GM21737 (cell line): Measurements from ENCODE around the gene RGMB.

Experiments used
- ATAC-seq: cut with Tn5 transposase; IDR thresholded peaks from one replicate; pipeline ENCODE4 v1.9.1; 2021; ENCODE audit warnings: mild to moderate bottlenecking, moderate library complexity; ENCODE audit not compliant: unreplicated experiment

RGMB gene

DNA sequence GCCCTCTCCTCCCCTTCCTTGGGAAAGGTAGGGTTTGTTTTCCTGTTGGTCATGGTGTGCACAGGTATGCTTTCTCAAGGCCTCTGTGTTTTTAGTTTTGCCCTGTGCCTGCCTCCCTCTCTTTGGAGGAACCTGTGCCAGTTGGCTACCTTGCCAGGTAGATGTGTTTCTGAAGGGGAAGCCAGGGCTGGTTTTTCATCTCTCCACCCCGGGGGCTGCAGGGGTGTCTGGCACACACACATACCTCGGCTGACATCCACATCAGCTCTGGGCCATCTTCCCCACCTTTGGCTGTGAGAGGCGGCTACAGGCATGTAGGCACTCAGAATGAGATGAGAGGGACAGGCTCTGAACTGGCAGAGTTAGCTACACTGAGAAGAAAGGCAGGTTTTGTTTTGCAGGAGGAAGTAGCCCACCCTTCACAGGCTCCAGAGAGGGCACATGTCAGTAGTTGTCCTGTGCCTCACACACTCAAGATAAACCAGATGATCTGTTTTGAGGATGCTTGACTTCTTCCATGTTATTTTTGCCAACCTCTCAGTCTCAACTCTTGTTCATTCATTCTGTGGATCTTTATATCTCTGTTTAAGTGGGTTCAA, 9.7 kb downstream of the RGMB start:
- no peak for ATAC-seq

DNA sequence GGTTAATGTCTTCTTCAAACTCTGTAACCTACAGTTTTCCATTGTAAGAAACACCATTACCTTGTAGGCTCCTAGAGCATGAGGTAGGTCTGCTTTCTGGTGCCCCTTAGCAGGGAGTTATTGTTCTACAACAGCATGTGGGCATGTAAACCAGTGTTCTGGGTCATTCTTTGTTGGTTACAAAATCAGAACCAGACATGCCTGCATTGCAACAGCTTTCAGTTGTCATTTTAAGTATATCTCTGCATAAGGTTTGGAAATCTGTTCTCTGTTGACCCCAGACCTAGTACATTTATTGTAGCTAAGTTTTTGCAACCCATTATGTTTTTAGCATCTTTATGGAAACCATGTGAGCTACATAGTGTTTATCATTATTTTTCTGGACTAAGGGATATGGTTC, 10.9 kb downstream of the RGMB start:
- ATAC-seq = no peak

DNA sequence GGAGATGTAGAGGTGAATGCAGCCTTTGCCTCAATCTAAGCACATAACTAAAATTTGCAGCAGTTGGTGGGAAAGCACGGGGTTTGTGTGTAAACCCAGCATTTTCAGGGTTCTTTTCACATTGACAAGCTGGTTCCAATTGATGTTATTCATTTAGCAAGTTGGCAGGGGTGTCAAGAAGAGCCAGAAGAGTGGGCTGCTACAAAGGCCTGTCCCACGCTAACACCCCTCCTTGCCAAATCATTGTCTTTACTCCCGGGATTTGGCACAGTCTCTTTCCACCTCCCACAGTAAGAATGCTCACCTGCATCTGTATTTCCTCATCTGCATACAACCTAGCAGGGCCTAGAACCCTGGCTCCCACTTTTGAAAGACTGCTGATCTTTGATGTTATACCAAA, 11.8 kb downstream of the RGMB start:
- ATAC-seq = no peak

DNA sequence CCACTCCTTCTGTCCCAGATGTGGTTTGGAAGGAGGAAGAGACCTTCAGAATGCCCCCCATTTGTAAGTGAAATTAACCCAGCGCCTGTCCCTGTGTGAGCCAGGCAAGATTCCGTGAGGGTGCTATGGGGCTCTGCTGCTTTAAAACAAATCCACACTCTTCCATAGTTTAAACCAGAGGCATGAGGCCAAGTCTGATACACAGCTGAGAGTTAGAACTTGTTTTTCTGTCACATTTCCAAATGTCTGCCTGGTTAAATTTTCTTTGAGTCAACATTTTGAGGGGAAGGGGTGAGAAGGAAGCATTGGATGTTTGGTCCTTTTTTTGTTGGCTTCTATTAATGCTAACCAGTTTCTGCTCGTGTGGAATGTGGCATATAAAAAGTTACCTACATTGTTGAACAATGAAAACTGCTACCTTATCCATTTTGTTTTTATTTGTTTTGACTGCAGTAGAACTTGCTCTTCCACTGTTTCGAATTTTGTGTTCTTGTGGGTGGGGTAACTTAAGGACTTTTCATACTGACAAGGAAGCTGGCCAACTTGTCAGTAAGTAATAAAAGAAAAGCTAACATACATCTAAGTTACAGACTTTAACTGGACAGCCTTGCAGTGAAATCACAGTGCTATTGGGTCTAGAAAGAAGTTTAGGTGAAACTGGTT, 12.9 kb downstream of the RGMB start:
- ATAC-seq = no peak

DNA sequence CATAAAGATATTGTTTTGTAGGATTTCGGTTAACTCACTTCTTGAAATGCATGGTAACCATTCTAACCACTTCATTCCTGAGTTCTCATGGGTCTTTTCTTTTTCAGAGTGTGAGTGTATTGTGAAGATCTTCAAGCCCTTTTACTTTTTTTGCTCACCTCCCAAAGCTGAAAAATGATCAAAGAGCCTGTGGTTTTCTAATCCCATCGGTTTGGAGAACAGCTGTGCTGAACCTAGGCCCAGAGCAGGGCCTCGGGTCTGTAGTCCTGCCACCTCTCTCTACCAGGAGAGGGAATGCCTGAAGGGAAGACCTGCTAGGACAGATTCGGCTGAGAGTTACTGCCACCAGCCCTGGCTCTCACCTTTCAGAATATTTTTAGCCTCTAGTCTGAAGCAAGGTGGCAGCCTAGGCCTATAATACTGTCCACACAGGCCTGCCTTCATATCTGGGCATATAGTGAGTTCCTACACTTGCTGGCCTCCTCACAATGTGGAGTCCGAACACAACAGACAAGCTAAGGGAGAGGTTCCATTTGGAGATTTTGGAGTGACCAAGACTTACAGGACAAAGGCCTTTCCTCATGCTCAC, 13.8 kb downstream of the RGMB start:
- ATAC-seq = no peak

DNA sequence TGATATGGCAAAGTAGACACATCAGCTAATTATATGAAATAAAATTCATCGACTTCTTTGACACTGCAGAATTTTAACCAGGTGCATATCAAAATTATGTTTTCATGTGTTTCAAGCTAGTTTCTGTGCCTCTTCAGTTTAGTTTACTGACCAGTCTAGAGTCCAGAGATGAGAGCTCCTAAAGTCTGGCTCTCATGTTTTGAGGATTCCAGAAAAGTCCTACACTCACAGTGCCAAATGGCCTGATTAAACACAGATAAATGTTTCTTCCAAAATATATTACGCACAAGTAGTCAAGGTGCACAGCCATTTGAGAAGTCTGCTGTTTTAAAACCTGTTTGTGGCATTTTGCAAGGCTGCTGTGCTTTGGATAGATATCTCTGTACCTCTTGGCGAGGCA, 15.6 kb downstream of the RGMB start:
- no peak for ATAC-seq

DNA sequence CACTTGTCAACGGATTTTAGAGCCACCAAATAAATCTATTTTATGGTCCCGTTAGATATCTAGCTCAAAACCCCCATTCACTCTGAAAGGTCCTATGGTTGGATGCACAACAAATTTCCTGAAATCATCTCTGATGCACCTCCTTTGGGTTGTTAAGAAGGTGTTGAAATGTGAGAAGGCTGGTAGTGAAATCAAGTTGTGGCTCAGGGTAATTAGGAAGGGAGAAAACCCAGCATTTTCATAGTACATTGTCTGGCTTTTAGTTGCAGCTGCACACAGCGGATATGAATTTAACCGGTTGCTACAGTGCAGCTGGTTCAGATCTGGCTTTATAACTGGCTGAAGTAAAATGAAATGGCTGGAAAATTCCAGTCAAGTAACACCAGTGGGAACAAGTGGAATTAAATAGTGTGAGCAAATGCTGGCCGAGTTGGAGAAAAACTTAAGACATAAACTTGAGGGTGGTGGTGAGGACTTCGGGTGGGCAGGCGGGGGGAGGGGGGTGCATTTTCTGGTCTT, 17.6 kb downstream of the RGMB start:
- ATAC-seq = no peak

DNA sequence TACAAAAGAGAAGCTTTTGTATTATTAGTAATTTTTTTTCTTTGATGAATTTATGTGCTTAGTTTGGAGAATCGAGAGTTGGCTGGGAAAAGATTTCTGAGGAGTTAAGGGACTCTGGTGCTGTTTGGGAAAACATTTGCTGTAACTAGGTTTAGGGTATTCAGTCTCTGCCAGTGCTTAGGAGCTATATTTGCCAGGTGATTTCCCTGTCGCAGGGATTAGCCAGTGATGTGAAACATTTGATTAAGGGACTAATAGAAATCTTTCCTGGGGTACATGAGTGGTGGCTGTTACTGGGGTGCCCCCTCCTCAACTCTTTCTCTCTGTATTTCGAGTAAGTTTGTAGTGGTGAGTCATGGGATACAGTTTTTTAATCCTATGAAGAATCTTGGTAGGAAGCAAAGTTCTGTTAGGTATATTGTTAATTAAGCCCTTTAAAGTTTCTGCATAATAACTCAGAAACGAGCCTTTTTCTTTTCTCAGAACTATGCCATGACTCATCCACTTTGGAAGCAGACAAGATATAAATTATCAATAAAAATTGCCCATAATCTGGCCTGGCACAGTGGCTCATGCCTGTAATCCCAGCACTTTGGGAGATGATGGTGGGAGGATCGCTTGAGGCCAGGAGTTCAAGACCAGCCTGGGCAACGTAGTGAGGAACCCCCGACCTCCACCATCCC, 18.6 kb downstream of the RGMB start:
- no peak for ATAC-seq

DNA sequence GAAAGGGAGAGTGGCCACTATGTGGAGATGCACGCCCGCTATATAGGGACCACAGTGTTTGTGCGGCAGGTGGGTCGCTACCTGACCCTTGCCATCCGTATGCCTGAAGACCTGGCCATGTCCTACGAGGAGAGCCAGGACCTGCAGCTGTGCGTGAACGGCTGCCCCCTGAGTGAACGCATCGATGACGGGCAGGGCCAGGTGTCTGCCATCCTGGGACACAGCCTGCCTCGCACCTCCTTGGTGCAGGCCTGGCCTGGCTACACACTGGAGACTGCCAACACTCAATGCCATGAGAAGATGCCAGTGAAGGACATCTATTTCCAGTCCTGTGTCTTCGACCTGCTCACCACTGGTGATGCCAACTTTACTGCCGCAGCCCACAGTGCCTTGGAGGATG, 19.8 kb downstream of the RGMB start:
- no peak for ATAC-seq

DNA sequence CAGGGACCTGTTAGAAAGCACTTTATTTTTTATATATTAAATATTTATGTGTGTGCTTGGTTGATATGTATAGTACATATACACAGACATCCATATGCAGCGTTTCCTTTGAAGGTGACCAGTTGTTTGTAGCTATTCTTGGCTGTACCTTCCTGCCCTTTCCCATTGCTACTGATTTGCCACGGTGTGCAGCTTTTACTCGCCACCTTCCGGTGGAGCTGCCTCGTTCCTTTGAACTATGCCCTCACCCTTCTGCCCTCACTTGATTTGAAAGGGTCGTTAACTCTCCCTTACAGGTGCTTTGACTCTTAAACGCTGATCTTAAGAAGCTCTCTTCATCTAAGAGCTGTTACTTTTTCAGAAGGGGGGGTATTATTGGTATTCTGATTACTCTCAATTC, 20.5 kb downstream of the RGMB start:
- ATAC-seq = no peak

DNA sequence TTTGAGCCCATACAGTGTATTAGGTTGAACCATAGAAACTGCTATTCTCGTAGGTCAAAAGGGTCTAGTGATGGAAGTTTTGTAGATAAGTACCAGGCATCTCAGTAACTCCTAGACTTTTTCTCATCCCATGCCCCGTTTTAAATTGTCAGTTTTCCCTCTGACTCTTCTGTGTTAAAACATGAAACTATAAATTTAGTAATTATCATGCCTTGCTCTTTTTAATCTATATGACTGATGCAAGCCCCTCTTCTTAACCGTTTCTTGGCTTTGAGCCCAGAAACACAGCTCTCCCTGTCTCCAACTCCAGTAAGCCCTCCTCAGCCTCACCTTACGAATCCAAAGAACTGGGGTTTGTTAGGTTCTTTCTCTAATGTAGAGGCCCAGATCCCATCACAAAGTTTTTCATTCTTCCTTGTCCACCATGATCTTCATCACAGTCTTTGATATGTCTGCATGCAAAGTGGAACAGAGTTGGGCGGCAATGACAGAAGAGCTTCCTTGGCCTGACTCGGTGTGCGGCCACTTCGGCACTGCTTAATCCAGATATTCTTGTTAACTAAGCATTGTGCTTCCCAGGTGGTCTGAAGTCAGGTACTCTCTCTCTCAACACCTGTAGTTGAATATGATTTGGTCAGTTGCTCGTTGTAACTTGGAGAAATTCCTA, 21.1 kb downstream of the RGMB start:
- no peak for ATAC-seq

DNA sequence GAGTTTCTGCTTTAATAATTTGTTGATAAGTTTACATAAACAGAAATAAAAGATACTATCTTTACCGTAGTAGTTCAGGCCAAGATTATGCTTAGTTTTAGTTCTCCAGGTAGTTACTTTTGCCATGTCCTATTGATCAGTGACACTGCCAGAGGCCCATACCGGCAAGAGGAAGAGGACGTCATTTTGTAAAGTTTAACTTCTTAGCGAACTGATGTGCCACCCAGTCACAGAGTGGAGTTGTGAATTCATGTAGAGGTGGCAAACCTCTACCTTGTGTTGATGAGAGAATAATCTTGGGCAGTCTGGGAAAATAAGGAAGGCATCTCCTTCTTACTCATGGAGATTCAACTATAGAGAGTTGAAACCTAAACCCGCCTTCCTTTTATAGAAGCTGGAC, 21.8 kb downstream of the RGMB start:
- no peak for ATAC-seq

DNA sequence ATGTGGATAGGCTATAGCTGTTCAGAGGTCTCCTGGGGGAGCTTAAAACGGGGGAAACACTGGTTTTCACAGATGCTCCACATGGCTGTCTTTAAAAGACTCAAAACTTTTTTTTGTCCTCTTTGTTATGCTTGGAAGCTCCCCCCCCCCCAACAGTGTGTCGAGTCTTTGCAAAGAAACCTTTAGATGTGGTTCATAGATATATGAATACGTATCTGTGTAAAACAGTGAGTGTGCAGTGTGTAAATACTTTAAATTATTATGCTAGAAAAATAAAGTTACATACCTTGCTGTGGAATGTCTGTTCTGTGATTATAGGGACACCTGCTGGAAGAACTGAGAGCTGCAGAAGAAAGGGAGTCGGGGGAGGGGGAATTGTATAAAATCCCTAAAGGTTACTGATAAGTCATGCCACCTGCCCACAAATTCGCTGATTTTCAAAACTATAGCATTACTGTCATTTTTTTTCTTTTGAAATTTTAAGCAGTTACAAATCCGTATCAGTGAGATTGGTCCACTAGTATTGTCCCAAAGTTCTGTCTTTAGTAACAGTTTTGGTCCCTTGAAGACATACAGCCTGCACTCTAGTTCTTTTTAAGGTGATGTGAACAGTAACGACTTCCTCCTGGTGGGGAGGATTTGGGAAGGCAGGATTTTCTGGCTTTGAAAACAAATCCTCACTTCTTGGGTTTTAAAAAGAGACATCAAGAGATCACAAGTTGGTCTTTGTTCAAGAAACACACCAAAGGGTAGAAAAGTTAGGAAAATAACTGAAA, 22.9 kb downstream of the RGMB start:
- peak; percentile 68 for ATAC-seq

DNA sequence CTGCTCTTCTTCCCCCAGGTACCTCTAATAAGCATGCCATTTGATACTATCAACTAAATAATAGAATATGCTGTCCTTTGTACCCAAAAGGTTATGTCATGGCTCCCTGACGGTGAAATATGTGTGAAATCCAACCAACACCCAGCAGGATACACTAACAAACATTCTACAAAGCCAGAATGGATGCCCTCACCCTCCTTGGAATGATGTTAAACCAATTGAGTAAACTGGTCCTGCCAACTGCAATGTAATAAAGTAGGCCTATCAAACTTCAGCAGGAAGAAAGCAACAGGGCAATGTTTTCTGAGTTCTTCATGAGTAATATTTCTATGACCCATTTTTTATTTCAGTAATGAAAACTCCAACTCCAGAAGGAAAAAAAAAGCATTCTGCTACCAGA, 24.9 kb downstream of the RGMB start:
- ATAC-seq = no peak

DNA sequence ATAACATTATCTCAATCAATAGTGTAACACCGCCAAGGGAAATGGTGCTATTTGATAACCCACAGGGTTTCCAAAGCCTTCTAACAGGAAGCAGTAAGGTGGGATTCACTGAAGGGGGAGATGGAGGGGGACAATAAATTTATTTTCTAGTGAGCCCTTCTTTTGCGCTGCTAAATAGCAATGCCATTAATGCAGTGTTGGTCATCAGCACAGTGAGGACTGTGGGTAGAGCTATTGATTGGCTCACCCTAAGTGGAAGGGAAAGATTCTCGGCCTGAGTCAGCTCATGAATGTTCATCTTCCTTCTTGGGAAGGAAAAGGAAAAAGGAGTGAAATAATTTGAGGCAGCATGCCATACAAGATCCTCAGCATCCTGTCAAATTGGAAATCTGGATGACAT, 25.4 kb downstream of the RGMB start:
- ATAC-seq = no peak

DNA sequence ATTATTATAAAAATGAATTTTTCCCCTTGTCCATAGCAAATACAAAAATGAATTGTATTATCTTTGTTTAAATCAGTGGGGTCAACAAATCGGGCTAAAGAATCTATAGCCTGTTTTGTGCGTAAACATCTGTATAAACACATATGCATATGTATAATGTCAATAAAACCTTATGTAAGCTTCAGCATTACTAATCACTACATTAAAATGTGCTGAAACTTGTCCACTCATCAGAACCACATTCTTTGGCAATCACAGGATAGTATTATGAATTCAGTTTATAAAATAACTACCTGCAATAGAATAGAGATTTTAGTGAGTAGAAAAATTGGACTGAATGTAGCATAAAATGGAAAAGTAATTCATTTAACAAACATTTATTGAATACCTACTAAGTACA, 30.6 kb downstream of the RGMB start:
- ATAC-seq = no peak

DNA sequence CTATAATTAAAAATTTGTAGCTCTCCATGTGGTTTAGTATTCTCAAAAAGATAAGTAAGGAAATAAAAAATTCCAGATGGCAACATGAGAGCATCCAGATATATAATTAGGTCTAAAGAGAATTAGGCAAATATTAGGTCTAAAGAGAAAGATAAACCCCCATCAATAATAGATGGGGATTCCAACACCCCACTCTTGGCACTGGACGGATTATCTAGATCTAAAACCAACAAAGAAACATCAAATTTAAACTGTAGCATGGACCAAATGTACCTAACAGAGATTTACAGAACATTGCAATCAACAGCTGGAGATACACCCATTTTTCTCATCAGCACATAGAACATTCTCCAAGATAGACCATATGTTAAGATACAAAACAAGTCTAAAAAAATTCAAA, 31.6 kb downstream of the RGMB start:
- no peak for ATAC-seq

DNA sequence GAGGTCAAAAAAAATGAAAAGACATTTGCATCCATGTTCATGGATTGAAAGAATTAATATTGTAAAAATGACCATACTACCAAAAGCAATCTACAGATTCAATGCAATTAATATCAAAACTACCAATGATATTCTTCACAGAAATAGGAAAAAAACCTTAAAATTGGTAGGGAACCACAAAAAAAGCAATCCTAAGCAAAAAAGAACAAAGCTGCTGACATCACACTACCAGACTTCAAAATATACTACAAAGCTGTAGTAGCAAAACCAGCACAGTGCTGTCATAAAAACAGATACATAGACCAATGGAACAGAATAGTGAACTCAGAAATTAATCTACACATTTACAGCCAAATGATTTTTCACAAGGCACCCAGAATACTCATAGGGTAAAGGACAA, 34.3 kb downstream of the RGMB start:
- ATAC-seq = no peak

DNA sequence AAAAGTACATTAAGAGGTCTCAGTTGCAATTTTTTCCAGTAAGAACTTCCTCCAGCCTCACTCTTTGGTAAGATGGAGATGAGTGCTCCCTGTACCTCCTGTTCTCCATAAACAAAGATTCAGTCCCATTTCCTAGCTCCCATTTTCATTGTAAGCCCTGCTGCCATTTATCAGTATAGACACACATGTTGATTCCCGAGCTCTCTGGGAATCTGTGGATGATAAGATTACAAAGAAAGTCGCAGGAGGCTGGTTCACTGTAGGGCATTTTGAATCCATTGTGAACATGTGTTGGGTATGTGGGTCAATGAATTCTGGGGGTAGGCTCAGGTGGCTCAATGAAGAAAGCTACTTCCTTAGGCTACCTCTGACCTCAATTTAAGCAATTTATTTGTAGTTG, 36.7 kb downstream of the RGMB start:
- no peak for ATAC-seq

DNA sequence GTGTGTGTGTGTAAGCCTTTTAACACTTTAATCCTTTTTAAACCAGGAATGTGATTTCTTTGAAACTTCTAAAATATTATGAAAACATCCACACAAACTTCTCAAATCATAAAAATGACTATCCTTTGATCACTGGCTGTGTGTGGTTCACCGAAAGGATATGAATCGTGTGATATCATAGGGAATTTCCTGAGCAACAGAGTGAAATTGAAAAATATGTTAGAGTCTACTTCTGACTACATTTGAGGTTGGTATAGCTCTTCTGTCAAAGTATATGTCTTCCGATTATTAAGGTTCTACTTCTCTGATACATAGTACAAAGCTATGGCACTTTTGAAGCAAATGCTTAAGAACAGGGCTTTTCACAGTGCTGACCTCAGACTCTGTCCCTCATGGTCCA, 40.3 kb downstream of the RGMB start:
- ATAC-seq = no peak
